T-helper 1 cell (primary cell): ENCODE data around the gene ADAMTS12.
"Not testable (repeated sequence)": the region's sequence is repeated elsewhere in the genome, so short reads cannot be mapped to it uniquely, and the experiment has no call there.

Source experiments
- DNase-seq, 5 donors: peaks; one replicate each; pipeline ENCODE4 v3.0.0-alpha.2; 2012 to 2020

ADAMTS12 gene

GRCh38 chr5:33563983-33564908 is 327.5 kb downstream of the ADAMTS12 start:
- DNase-seq = no peak

- DNase-seq = no peak
These were observed 328.3 kb downstream of the ADAMTS12 start for GRCh38 chr5:33563530-33563929.

- no peak for DNase-seq
These were observed 333.3 kb downstream of the ADAMTS12 start for GRCh38 chr5:33558489-33558888.

DNA sequence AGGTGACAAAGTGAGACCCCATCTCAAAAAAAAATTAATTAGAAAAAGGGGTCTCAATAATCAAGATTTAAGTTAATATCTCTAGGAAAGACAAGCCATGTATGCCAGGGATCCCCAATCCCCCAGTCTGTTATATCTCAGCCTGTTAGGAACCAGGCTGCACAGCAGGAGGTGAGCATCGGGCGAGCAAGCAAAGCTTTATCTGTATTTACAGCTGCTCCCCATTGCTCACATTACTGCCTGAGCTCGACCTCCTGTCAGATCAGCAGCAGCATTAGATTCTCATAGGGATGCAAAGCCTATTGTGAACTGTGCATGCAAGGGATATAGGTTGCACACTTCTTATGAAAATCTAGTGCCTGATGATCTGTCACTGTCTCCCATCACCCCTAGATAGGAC is 334.2 kb downstream of the ADAMTS12 start:
- DNase-seq = no peak

- DNase-seq = no peak
These were observed 335.2 kb downstream of the ADAMTS12 start for GRCh38 chr5:33556330-33557328.

DNA sequence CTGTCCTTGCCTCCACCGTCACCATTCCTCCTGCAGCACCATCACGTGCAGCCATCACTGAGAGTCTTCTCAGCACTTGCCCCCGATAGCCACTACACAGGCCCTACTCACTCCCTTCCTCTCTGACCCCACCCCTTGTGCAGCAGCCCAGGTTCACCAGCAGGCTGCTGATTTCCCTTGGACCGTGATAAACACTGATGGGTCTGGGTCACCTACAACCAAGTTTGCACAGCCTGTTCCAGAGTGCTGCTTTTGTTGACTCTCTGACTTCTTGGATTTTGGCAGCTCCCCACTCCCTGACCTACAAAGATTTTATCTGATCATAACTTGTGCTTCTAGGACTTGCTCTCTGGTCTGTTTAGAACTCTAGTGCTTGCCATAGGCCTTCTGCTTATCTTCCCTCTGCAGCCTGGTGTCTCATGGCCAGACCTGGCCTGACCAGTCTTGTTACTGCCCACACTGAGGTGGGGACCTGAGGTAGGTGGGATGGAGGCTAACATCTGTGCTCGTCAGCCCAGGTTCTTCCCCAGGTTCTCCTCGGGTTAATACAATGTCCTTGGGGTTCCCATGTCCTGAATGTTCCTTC is 341.7 kb downstream of the ADAMTS12 start:
- DNase-seq = no peak

DNA sequence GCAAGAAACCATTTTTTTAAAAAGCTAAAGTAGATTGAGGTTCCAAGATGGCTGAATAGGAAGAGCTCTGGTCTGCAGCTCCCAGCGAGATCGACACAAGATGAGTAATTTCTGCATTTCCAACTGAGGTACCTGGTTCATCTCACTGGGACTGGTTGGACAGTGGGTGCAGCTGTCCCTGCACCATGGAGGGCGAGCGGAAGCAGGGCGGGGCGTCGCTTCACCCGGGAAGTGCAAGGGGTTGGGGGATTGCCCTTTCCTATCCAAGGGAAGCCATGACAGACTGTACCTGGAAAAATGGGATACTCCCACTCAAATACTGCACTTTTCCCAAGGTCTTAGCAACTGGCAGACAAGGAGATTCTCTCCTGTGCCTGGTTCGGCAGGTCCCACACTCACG is 352.0 kb downstream of the ADAMTS12 start:
- not testable (repeated sequence) for DNase-seq

- DNase-seq = no peak
These were observed 352.6 kb downstream of the ADAMTS12 start for GRCh38 chr5:33539212-33539611.

- DNase-seq = no peak
These were observed 353.6 kb downstream of the ADAMTS12 start for GRCh38 chr5:33538201-33538600.

DNA sequence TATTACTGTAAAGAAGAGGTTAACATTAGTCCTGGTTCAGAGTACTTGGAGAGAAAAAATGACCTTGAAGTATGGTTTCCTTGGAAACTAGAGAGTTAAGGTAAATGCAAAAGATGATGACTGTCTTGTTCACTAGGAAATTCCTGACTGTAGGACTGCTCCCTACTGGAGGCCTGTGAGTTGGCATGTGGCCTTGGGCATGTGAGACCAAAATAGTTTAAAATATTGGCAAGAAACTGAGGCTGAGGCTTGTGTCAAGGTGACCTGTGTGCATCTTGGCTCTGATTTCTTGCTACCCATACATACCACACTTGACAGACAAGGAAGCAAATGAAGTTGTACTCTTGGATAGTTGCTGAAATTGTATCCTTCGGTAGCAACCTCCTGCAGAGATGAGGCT is 354.6 kb downstream of the ADAMTS12 start:
- DNase-seq = no peak

GRCh38 chr5:33536802-33537201 is 355.0 kb downstream of the ADAMTS12 start:
- no peak for DNase-seq

DNA sequence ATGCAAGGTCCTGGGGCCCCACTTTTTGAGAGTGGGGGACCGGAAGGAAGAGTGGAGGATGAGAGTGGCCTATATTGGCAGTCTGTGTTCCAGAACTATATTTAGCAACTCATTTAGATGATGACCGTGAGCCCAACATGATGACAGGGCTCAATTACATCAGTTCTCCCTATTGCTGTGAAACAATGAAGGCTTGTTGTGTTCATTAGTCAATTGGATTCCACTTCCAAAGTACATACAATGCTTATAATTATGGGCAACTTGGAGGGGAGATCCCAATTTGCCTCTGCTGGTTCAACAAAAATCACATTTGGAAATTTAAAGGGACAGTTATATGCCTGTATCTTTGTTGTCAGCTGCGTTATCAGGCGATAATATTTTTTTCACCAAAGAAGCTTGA is 360.0 kb downstream of the ADAMTS12 start:
- no peak for DNase-seq

GRCh38 chr5:33531037-33531298 is 360.8 kb downstream of the ADAMTS12 start:
- no peak for DNase-seq

DNA sequence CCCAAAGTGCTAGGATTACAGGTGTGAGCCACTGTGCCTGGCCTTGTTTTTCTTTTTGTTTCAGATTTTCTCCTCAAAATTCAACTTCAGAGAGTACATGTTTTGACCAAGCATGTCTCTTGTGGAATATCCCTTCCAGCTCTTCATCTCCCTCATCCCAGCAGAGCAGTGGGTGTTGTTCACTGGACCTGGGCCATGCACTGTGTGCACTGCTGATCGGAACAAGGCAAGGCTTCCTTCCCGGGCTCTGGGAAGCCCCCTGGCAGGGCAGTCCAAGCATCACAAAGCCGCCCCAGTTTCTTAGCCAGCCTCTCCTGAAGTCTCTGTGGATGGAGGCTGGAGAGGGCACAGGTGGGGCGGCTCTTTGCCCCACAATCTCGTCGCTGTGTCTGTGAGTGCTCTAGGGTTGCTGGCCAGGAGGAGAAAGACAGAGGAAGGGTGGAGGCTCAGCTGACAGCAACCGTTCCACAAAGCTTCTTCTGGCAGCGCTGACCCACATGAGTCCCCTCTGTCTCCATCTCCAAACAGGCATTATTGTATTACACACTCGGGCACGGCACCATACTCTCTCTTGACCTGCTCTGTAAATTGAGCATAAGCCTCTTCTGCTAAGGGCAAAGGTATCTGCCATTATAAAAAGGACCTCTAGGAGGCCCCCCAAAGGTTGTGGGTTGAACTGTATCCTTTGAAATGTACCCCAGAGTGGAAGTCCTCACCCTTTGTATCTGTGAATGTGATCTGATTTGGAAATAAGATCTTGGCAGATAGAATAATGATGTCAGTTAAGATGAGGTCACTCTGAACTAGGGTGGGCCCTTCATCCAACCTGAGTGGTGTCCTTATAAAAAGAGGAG is 361.4 kb downstream of the ADAMTS12 start:
- DNase-seq = no peak

- no peak for DNase-seq
These were observed 364.1 kb downstream of the ADAMTS12 start for GRCh38 chr5:33527696-33528095.

- DNase-seq = no peak
These were observed 365.0 kb downstream of the ADAMTS12 start for GRCh38 chr5:33526755-33527154.

- DNase-seq = no peak
These were observed 367.3 kb downstream of the ADAMTS12 start for GRCh38 chr5:33524476-33524875.

DNA sequence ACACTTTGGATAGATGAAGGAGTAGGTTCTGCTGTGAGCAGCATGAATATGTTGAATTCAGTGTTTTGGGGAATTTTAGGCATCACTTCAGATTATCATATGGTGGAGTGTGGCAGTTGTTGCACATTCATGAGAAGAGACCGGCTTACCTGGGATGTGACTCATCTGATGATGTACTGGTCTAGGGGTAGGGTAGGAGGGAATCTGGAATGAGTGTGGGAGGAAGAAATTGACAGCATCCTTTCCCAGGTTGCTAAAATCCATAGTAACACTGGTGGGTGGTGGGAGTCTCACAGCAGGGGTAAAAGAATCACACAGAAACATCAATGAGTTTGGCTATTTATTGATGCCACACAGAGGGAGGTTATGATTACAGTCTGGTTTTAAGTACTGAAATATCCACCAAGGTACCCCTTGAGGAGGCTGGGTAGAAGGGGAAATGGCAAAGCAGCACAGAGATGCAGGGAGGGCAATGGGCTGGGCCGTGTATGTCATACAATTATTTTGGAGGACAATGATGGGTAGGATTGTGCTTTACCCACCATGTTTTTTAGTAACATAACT is 368.5 kb downstream of the ADAMTS12 start:
- no peak for DNase-seq

DNA sequence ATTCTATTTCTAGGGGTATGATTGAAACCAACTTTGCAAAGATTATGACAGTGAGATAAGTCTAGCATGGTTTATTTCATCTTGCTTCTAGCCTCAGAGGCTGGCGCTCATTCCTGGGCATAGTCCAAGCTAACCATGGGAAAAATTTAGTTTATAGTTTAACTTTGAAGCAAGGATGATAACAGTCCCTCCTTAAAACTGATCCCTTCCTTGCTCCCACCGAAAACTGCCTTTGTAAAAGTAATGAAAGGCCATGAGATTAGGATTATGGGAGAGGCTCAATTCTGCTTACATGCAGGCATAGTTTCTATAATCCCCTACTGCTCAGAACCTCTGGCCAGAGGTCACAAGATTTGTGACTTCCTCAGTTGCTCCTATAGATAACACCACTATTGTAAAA is 375.4 kb downstream of the ADAMTS12 start:
- DNase-seq = no peak

GRCh38 chr5:33515366-33515765 is 376.4 kb downstream of the ADAMTS12 start:
- DNase-seq = not testable (repeated sequence)

GRCh38 chr5:33513462-33514185 is 378.2 kb downstream of the ADAMTS12 start:
- no peak for DNase-seq
